Fibroblast of lung (primary cell): Measurements from ENCODE around the gene SLK. TPM values are rescaled to one million over a fixed set of nuclear protein-coding genes. Genes with fewer than 3 reads are reported as not detected.

ENCODE experiments used
- DNase-seq, 2 donors: peaks; one replicate each; pipeline versions ENCODE4 v3.0.0 to v3.0.0-alpha.2; 2010; ENCODE audit warnings: low read depth in 2 of 2
- H2AFZ ChIP-seq: 2 replicates; pipeline ENCODE4 v1.5.1; 2012; ENCODE audit warnings: low read length, control low read depth, inconsistent platforms
- H3K27ac ChIP-seq: 2 replicates; pipeline ENCODE4 v1.5.1; 2011; ENCODE audit warnings: low read length, control low read depth; ENCODE audit not compliant: insufficient read depth
- H3K27me3 ChIP-seq: 2 replicates; pipeline ENCODE4 v1.5.1; 2011; ENCODE audit warnings: mild to moderate bottlenecking, low read length; ENCODE audit not compliant: control insufficient read depth, insufficient read depth
- H3K36me3 ChIP-seq: 2 replicates; pipeline ENCODE4 v1.5.1; 2011; ENCODE audit warnings: low read length; ENCODE audit not compliant: control insufficient read depth, insufficient read depth
- H3K4me1 ChIP-seq: 2 replicates; pipeline ENCODE4 v1.5.1; 2011; ENCODE audit warnings: low read length; ENCODE audit not compliant: control insufficient read depth, insufficient read depth; ENCODE audit errors: extremely low read depth
- H3K4me2 ChIP-seq: 2 replicates; pipeline ENCODE4 v1.5.1; 2011; ENCODE audit warnings: low read length, control low read depth; ENCODE audit not compliant: insufficient read depth; ENCODE audit errors: extremely low read depth
- H3K4me3 ChIP-seq, 4 experiments: fragments of 200-600 bp in 1 of 4; sonication (generic) in 1 of 4; replicated peaks in 1 of 4; 2 replicates each; pipeline ENCODE4 v1.5.1; 2011 to 2016; ENCODE audit warnings: low read length in 4 of 4, low read depth in 3 of 4, mild to moderate bottlenecking in 3 of 4, control low read depth in 2 of 4, inconsistent platforms in 1 of 4, mixed read lengths in 1 of 4; ENCODE audit not compliant: insufficient read depth in 1 of 4; ENCODE audit errors: control extremely low read depth in 1 of 4
- H3K79me2 ChIP-seq: 2 replicates; pipeline ENCODE4 v1.5.1; 2012; ENCODE audit warnings: mild to moderate bottlenecking, low read length, inconsistent platforms; ENCODE audit not compliant: control insufficient read depth, insufficient read depth
- H3K9ac ChIP-seq: 2 replicates; pipeline ENCODE4 v1.5.1; 2011; ENCODE audit warnings: mild to moderate bottlenecking, low read length, control low read depth; ENCODE audit not compliant: insufficient read depth
- H3K9me3 ChIP-seq: 2 replicates; pipeline ENCODE4 v1.5.1; 2012; ENCODE audit warnings: low read depth, low read length; ENCODE audit not compliant: control insufficient read depth, insufficient read depth
- H4K20me1 ChIP-seq: 2 replicates; pipeline ENCODE4 v1.5.1; 2011; ENCODE audit warnings: low read length; ENCODE audit not compliant: control insufficient read depth, insufficient read depth; ENCODE audit errors: extremely low read depth
- CTCF ChIP-seq, 2 donors: IDR thresholded peaks in 1 of 2; conservative IDR thresholded peaks in 1 of 2; 1 replicate in 1 of 2; 2 replicates in 1 of 2; pipeline ENCODE4 v1.5.1; 2011 to 2012; ENCODE audit warnings: low read length in 2 of 2, control low read depth in 1 of 2, inconsistent platforms in 1 of 2, low read depth in 1 of 2, mild to moderate bottlenecking in 1 of 2
- EZH2 ChIP-seq: IDR thresholded peaks from 2 replicates; pipeline ENCODE4 v1.5.1; 2012; ENCODE audit warnings: low read length, control low read depth, mild to moderate bottlenecking; ENCODE audit errors: missing control alignments
- polyA plus RNA-seq, 2 donors: library from polyadenylated mRNA; depleted of rRNA in 1 of 2; stranded (reverse) in 1 of 2; unstranded in 1 of 2; fragments of >200 nt; gene quantifications; 2 replicates each; pipeline ENCODE4 v1.2.1, GENCODE V29; 2011 to 2012; ENCODE audit warnings: missing spikeins in 1 of 2
- total RNA-seq: library from RNA; depleted of rRNA; stranded (reverse); fragments of >200 nt; gene quantifications from 2 replicates; pipeline ENCODE4 v1.2.1, GENCODE V29; 2014

Gene SLK
- total and polyA plus RNA-seq, 2 donors (not counting 1 experiment from before 2014, with no cell fraction given), result 18.2 to 63.1 TPM

- no peak overlapping the region for H3K9ac ChIP-seq
- H3K4me1 ChIP-seq, result no peaks in the 10 kb centered on the region
- H3K4me3 ChIP-seq, result no peak overlapping the region
- DNase-seq, result no peak
- H3K4me2 ChIP-seq, result no peak overlapping the region
- no peaks in the 10 kb centered on the region for H3K9me3 ChIP-seq
- H3K36me3 ChIP-seq, result peaks cover 1% of the 10 kb centered on the region
- H3K27me3 ChIP-seq, result no peaks in the 10 kb centered on the region
- no peaks in the 10 kb centered on the region for H3K79me2 ChIP-seq
- H4K20me1 ChIP-seq, result no peaks in the 10 kb centered on the region
- no peak overlapping the region for H2AFZ ChIP-seq
- no peak for TF ChIP-seq CTCF (conservative IDR thresholded peaks at IDR 0.05 in 1 of 2, IDR thresholded peaks at IDR 0.05 in 1 of 2; ENCODE audit: low read depth in 1 of 2, low read length in 2 of 2)
- TF ChIP-seq EZH2, result no peak
- no peak overlapping the region for H3K27ac ChIP-seq
Observed at GRCh38 chr10:104033966-104034365, 67.0 kb downstream of the SLK start.

GRCh38 chr10:104034401-104035193 is 67.7 kb downstream of the SLK start:
- H2AFZ ChIP-seq, result no peak overlapping the region
- H3K79me2 ChIP-seq, result no peaks in the 10 kb centered on the region
- no peaks in the 10 kb centered on the region for H4K20me1 ChIP-seq
- no peak overlapping the region for H3K4me3 ChIP-seq
- peaks cover 1% of the 10 kb centered on the region for H3K36me3 ChIP-seq
- H3K9me3 ChIP-seq, result no peaks in the 10 kb centered on the region
- no peak overlapping the region for H3K4me2 ChIP-seq
- no peaks in the 10 kb centered on the region for H3K4me1 ChIP-seq
- no peaks in the 10 kb centered on the region for H3K27me3 ChIP-seq
- H3K9ac ChIP-seq, result no peak overlapping the region
- no peak overlapping the region for H3K27ac ChIP-seq
- TF ChIP-seq EZH2 (no peak), CTCF (conservative IDR thresholded peaks at IDR 0.05 in 1 of 2, IDR thresholded peaks at IDR 0.05 in 1 of 2; ENCODE audit: low read depth in 1 of 2, low read length in 2 of 2) (no peak)
- no peak for DNase-seq

DNA sequence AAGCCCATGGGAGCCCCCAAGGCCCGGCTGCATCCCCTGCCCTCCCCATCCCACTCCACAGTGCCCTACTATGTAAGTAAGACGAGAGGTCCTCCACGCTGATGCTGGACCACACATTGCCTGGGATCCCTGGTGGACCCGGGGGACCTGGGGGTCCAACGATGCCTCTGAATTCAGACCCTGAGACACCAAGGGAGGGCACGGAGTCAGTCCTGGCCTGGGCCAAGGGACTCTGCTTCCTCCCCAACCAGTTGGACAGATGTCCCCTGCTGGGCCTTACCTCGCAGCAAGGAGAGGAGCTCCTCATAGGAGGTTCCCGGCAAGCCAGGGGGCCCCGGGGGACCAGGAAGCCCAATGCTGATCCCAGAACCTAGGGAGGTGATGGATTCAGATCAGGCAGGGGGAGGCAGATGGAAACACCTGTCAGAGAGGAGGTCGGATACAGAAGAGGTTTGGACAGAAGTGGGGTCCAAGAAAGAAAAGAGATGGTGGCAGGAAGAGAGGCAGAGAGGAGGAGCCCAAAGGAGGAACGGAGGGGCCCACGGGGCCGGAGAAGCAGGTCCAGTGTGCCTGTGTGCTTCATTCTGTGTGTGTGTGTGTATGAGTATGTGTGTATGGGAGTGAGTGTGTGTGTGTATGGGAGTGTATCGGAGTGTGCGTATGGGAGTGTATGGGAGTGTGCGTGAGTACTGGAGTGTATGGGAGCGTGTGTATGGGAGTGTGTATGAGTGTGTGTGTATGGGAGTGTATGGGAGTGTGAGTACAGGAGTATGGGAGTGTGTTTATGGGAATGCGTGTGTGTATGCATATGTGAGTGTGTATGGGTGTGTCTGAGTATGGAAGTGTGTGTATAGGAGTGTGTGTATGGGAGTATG is 68.5 kb downstream of the SLK start:
- no peaks in the 10 kb centered on the region for H3K4me1 ChIP-seq
- H2AFZ ChIP-seq, result no peak overlapping the region
- H4K20me1 ChIP-seq, result no peaks in the 10 kb centered on the region
- H3K27ac ChIP-seq, result no peak overlapping the region
- H3K79me2 ChIP-seq, result no peaks in the 10 kb centered on the region
- H3K4me2 ChIP-seq, result no peak overlapping the region
- H3K27me3 ChIP-seq, result no peaks in the 10 kb centered on the region
- TF ChIP-seq EZH2 (no peak), CTCF (conservative IDR thresholded peaks at IDR 0.05 in 1 of 2, IDR thresholded peaks at IDR 0.05 in 1 of 2; ENCODE audit: low read depth in 1 of 2, low read length in 2 of 2) (no peak)
- no peak overlapping the region for H3K4me3 ChIP-seq
- no peaks in the 10 kb centered on the region for H3K9me3 ChIP-seq
- H3K36me3 ChIP-seq, result peaks cover 1% of the 10 kb centered on the region
- no peak for DNase-seq
- no peak overlapping the region for H3K9ac ChIP-seq
